ENCODE data around the gene PPP1R3D.

PPP1R3D gene

GRCh38 chr20:59939052-59939878, 840 bp downstream of the PPP1R3D start:
- no peak for TF ChIP-seq POLR2A (IDR thresholded peaks at IDR 0.05; ENCODE audit: low read length)
- no peak for TF ChIP-seq GATA1 (IDR thresholded peaks at IDR 0.05; ENCODE audit: low read depth, low read length)
- peak in 1 of 2 experiments; percentile 60 for DNase-seq

- TF ChIP-seq GATA1 (IDR thresholded peaks at IDR 0.05; ENCODE audit: low read depth, low read length) (no peak), POLR2A (IDR thresholded peaks at IDR 0.05; ENCODE audit: low read length) (no peak)
- DNase-seq = no peak
These were observed 1.4 kb downstream of the PPP1R3D start for GRCh38 chr20:59938696-59939051.

DNA sequence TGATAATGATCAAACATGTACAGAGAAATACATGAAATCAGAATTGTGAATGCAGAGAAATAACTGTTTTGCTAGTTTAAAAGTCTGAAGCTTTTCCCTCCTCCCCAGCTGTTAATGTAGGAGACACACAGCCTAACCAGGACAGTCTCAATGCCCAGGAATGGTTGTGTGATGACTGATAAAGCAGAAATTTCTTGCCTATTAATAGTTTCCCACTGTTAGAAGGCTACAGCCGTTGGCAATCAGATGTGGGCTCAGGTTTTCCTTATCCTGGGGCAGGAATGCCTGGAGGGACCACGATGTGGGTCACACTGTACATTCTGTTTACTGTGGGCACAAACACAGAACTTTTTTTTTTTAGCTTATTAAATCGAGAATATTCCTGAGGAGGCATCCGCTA, 1.9 kb downstream of the PPP1R3D start:
- DNase-seq = no peak
- no peak for TF ChIP-seq GATA1 (IDR thresholded peaks at IDR 0.05; ENCODE audit: low read depth, low read length)
- no peak for TF ChIP-seq POLR2A (IDR thresholded peaks at IDR 0.05; ENCODE audit: low read length)

- TF ChIP-seq POLR2A (IDR thresholded peaks at IDR 0.05; ENCODE audit: low read length) = no peak
- TF ChIP-seq GATA1 (IDR thresholded peaks at IDR 0.05; ENCODE audit: low read depth, low read length) = no peak
- no peak for DNase-seq
These were observed 3.0 kb downstream of the PPP1R3D start for GRCh38 chr20:59937150-59937549.

DNA sequence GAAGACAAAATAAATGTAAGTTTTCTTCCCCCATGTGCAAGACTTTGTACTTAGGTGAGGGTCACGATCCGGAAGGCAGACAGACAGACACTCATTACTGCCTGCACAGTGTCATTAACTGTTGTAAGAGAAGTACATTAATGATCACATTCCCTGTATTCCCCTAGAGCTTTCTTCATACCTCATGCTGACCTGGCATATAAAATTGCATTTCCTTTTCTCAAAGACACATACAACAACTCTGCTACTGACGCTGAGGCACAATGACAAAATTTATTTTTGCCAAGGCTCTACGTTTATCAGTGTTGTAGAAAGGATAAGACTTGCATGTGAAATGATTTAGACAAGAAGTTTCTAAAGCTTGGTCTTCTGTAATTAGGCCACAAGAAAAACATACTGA, 3.7 kb downstream of the PPP1R3D start:
- no peak for DNase-seq
- no peak for TF ChIP-seq POLR2A (IDR thresholded peaks at IDR 0.05; ENCODE audit: low read length)
- TF ChIP-seq GATA1 (IDR thresholded peaks at IDR 0.05; ENCODE audit: low read depth, low read length) = no peak

DNA sequence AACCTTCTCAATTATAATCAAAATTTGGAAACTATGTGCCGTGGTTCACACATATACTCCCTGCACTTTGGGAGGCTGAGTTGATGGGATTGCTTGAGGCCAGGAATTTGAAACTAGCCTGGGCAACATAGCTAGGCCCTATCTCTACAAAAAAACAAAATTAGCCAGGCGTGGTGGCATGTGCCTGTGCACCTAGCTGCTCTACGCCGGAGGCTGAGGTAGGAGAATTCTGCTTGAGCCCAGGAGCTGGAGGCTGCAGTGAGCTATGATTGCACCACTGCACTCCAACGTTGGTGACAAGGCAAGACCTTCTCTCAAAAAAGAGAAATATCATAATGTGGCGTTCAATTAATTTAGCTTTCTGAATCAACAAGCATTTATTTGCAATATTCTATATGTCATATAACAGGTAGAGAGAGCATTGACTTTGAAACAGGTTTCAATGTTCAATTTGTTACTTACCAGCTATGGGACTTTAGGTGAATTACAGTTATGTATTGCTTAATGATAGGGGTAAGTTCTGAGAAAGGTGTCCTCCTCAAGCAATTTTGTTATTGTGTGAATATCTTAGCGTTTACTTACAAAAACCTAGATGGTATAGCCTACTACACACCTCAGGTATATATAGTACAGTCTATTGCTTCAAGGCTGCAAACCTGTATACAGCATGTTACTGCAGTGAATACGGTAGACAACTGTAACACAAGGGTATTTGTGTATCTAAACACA, 4.5 kb downstream of the PPP1R3D start:
- TF ChIP-seq POLR2A (IDR thresholded peaks at IDR 0.05; ENCODE audit: low read length) (no peak), GATA1 (IDR thresholded peaks at IDR 0.05; ENCODE audit: low read depth, low read length) (no peak)

DNA sequence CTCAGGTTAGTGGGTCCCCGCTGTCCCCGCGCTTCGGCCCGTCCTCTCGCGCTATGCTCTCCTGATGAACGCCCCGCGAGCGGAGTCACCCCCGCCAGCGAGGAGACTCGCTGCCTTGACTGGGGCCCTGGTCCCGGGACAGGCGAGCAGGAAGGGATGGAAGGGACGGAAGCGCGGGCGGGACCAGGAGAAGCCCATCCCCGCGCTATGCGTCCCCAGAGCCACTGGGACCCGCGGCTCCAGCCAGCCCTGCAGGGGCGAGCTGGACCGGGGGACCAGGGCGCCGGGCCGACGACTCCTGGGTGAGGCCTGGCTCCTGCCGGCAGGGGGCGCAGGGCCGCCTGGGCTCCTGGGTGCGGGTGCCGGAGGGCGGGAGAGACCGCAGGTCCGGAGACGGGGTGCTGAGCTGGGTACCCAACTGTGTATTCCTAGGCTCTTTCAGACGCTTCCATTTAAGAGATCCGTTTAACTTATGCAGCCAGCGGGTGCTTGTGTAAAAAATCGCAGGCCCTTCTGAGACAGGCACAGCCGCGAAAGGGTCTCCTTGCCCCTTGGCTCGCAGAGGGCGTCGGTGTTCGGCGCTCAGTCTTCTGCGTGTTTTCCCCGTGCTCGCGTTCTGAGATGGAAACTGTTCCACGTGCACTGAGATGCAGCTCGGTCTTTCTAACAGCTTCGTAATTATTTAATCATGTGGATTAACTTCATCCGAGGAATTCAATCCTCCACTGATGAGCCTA, 6.1 kb downstream of the PPP1R3D start:
- DNase-seq = peak; percentile 76 to 85
- no peak for TF ChIP-seq GATA1 (IDR thresholded peaks at IDR 0.05; ENCODE audit: low read depth, low read length)
- TF ChIP-seq POLR2A (IDR thresholded peaks at IDR 0.05; ENCODE audit: low read length) = no peak

More for the DNA sequence above, 4.5 kb downstream of the PPP1R3D start:
- DNase-seq = no peak

GRCh38 chr20:59933296-59933848, 6.7 kb downstream of the PPP1R3D start, which contains the start of gene SYCP2:
TSS of gene SYCP2 (minus strand) at chr20:59933637. CDS start at chr20:59922413, 11,224 bp downstream.
- no peak for TF ChIP-seq POLR2A (IDR thresholded peaks at IDR 0.05; ENCODE audit: low read length)
- TF ChIP-seq GATA1 (IDR thresholded peaks at IDR 0.05; ENCODE audit: low read depth, low read length) = no peak
- DNase-seq = peak; percentile 39 to 50

- no peak for DNase-seq
- TF ChIP-seq POLR2A (IDR thresholded peaks at IDR 0.05; ENCODE audit: low read length) (no peak), GATA1 (IDR thresholded peaks at IDR 0.05; ENCODE audit: low read depth, low read length) (no peak)
These were observed 7.3 kb downstream of the PPP1R3D start for GRCh38 chr20:59932616-59933295.

DNA sequence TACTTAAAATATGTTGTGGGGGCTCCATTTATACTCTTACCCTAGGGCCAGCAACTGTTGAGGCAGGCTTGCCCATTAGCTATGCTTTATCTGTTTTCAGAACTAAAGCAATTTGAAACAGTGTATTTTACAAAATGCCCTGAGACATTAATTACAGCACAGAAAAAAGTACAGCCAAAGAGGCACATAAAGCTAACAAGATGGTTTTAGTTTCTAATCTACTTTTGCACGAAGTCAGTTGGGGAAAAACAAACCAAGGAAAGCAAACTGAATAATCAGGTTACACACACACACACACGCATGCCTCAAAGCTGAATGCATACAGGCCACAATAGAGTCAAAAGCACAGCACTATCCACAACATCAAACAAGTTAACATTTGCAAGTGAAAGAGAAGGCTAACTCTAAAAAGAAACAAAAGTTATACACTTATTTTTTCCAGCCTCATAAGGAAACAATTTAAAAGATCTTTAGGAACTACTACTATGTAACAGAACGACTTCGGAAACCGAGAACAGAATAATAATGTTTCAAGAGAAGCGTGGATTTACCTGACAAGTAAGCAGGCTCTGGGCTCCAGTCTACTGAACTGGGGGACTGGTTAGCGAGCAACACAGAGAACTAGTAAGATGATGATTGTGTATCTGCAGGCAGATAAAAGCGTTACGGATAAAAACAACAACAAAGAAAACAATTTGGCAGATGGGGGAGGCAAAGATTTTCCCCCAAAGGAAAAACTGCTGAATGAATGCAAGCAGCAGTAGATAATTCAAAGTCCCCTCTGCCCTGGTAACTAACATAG, 8.4 kb downstream of the PPP1R3D start:
- TF ChIP-seq POLR2A (IDR thresholded peaks at IDR 0.05; ENCODE audit: low read length) = no peak
- TF ChIP-seq GATA1 (IDR thresholded peaks at IDR 0.05; ENCODE audit: low read depth, low read length) = no peak
- no peak for DNase-seq

DNA sequence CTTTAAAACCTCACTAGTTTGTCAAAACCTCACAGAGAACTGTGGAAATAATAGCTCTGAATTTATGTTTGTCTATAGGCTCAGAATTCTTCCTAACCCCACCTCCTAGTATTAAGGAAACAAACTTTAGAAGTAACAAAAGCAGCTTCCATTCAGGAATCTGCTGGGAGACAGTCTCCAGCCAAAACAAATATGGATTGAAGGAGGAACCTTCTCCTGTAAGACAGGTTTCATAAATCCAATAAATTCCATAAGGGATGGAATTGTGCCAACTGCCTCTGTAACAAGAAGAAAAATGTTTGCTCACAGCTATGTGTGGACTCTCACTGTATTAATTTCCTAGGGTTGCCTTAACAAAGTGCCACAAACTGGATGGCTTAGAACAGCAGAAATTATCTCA, 14.2 kb downstream of the PPP1R3D start:
- no peak for TF ChIP-seq GATA1 (IDR thresholded peaks at IDR 0.05; ENCODE audit: low read depth, low read length)
- no peak for TF ChIP-seq POLR2A (IDR thresholded peaks at IDR 0.05; ENCODE audit: low read length)
- DNase-seq = no peak

DNA sequence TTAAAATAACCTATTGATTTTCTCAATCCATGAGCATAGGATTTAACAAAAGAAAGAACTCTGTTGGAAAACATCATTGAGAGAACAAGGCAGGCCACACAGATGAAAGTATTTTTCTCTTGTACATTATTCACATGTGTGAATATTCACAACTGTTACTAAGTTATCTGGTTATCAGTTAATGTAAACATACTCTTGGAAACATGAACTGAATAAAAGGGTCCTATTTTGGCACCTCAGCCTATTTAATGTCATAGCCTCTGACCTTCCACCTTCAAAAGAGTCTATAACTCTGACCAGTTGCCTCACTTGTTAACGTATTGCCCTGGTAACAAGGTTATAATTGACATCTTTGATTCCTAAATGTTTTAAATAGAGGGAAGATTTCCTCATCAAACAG, 14.7 kb downstream of the PPP1R3D start:
- no peak for DNase-seq
- no peak for TF ChIP-seq POLR2A (IDR thresholded peaks at IDR 0.05; ENCODE audit: low read length)
- no peak for TF ChIP-seq GATA1 (IDR thresholded peaks at IDR 0.05; ENCODE audit: low read depth, low read length)

Measured in erythroblast (primary cell).